K562 (cell line): ENCODE measurements around the gene TMEM248. TPM values are rescaled to one million over a fixed set of nuclear protein-coding genes. Genes with fewer than 3 reads are reported as not detected.

Experiments
- ATAC-seq: fragments of 200-7000 bp; cut with Tn5 transposase; 3 replicates; pipeline ENCODE4 v1.9.1; 2020; ENCODE audit warnings: moderate library complexity
- BruUV-seq: library from RNA; stranded (reverse); fragments of 400-500 nt; replicated peaks from 2 replicates; lab custom pipeline; 2021; lab: Mats Ljungman, UMichigan
- CTCF ChIA-PET: fragments of 300-600 bp; formaldehyde crosslinking; extraction: SDS; loops from one replicate; lab custom pipeline; 2021; ENCODE audit warnings: low intra/inter-chr PET ratio; lab: Yijun Ruan, JAX
- POLR2A ChIA-PET: fragments of 300-600, 350-650 bp; sonication (Branson Sonifier 250); formaldehyde crosslinking; extraction: SDS; loops from one replicate; lab custom pipeline; 2021; ENCODE audit warnings: antibody characterized with exemption, inconsistent platforms; lab: Yijun Ruan, JAX
- DNase-seq, 4 experiments: peaks; one replicate each; pipeline versions ENCODE4 v3.0.0 to v3.0.0-alpha.2; 2011 to 2018; ENCODE audit warnings: low spot score in 3 of 4, mixed read lengths in 3 of 4; ENCODE audit errors: extremely low read depth in 1 of 4
- FAIRE-seq: peaks from 2 replicates; lab custom pipeline; 2011; peaks lifted over from hg19 to GRCh38; lab: Jason Lieb, UNC
- H2AFZ ChIP-seq: 2 replicates; pipeline ENCODE4 v1.6.0; 2011; ENCODE audit warnings: low read depth, low read length, control low read depth, inconsistent platforms
- H3K27ac ChIP-seq: fragments of 200-600 bp; 3 replicates; pipeline ENCODE4 v1.8.0; 2011; ENCODE audit warnings: low read depth, mild to moderate bottlenecking, control low read depth, inconsistent platforms, low read length, moderate library complexity, mixed read lengths; ENCODE audit errors: extremely low read depth
- H3K27me3 ChIP-seq, 2 experiments: fragments of 300-600 bp in 1 of 2; 2 replicates in 1 of 2; 3 replicates in 1 of 2; pipeline versions ENCODE4 v1.6.0 to v1.8.0; 2011; ENCODE audit warnings: inconsistent platforms in 2 of 2, low read length in 2 of 2, mild to moderate bottlenecking in 1 of 2, mixed read lengths in 1 of 2, moderate library complexity in 1 of 2; ENCODE audit not compliant: control insufficient read depth in 2 of 2, insufficient read depth in 2 of 2
- H3K36me3 ChIP-seq: fragments of 300-600 bp; 3 replicates; pipeline ENCODE4 v1.8.0; 2011; ENCODE audit warnings: mild to moderate bottlenecking, low read length, inconsistent platforms; ENCODE audit not compliant: control insufficient read depth, insufficient read depth
- H3K4me1 ChIP-seq, 2 experiments: fragments of 200-600 bp in 1 of 2; replicated peaks in 1 of 2; 2 replicates in 1 of 2; 3 replicates in 1 of 2; pipeline versions ENCODE4 v1.5.1 to v1.8.0; 2011; ENCODE audit warnings: inconsistent platforms in 2 of 2, low read length in 2 of 2, mild to moderate bottlenecking in 1 of 2, mixed read lengths in 1 of 2, moderate library complexity in 1 of 2; ENCODE audit not compliant: control insufficient read depth in 2 of 2, insufficient read depth in 2 of 2
- H3K4me2 ChIP-seq: 2 replicates; pipeline ENCODE4 v1.6.1; 2011; ENCODE audit warnings: low read length, control low read depth, inconsistent platforms, mixed read lengths; ENCODE audit not compliant: insufficient read depth
- H3K4me3 ChIP-seq: fragments of 200-600 bp; sonication (generic), shearing (Covaris generic); 2 replicates; pipeline ENCODE4 v1.5.1; 2016; ENCODE audit warnings: control low read depth, inconsistent platforms
- H3K79me2 ChIP-seq: fragments of 200-600 bp; 3 replicates; pipeline ENCODE4 v1.8.0; 2011; ENCODE audit warnings: low read length, inconsistent platforms; ENCODE audit not compliant: control insufficient read depth, insufficient read depth
- H3K9ac ChIP-seq, 2 experiments: 2 replicates each; pipeline versions ENCODE4 v1.6.0 to v1.6.1; 2011; ENCODE audit warnings: low read depth in 2 of 2, low read length in 2 of 2, control low read depth in 1 of 2, inconsistent platforms in 1 of 2, mild to moderate bottlenecking in 1 of 2, mixed read lengths in 1 of 2; ENCODE audit not compliant: insufficient read depth in 1 of 2
- H3K9me1 ChIP-seq: one replicate; pipeline ENCODE4 v1.6.0; 2011; ENCODE audit warnings: inconsistent platforms, mild to moderate bottlenecking, low read length, moderate library complexity; ENCODE audit not compliant: control insufficient read depth, insufficient read depth
- H3K9me3 ChIP-seq: replicated peaks from 2 replicates; pipeline ENCODE4 v1.5.1; 2011; ENCODE audit warnings: low read depth, low read length, inconsistent platforms; ENCODE audit not compliant: control insufficient read depth, insufficient read depth
- H4K20me1 ChIP-seq: replicated peaks from 2 replicates; pipeline ENCODE4 v1.6.1; 2011; ENCODE audit warnings: low read length, inconsistent platforms, mixed read lengths; ENCODE audit not compliant: control insufficient read depth, insufficient read depth
- ATF3 ChIP-seq, 2 experiments: fragments of 450-650 bp in 1 of 2; sonication (generic) in 1 of 2; formaldehyde crosslinking in 1 of 2; IDR thresholded peaks in 1 of 2; conservative IDR thresholded peaks in 1 of 2; 2 replicates each; pipeline versions ENCODE4 v1.6.1 to v1.8.1; 2016 to 2023; ENCODE audit warnings: mild to moderate bottlenecking in 2 of 2, moderate library complexity in 2 of 2, inconsistent platforms in 1 of 2, missing genetic modification reagents in 1 of 2
- CEBPB ChIP-seq: fragments of 450-650 bp; IDR thresholded peaks from 2 replicates; pipeline ENCODE4 v1.6.1; 2016; ENCODE audit warnings: missing genetic modification characterization, missing compliant biosample characterization
- KDM1A ChIP-seq, 2 experiments: fragments of 450-650 bp; IDR thresholded peaks; 2 replicates each; pipeline ENCODE4 v1.6.1; 2016; ENCODE audit warnings: mild to moderate bottlenecking in 2 of 2
- ZNF518B ChIP-seq: fragments of 250-450 bp; sonication (Bioruptor Pico); IDR thresholded peaks from 2 replicates; pipeline ENCODE4 v1.5.0; 2021; ENCODE audit warnings: mild to moderate bottlenecking, moderate library complexity
- WGBS: fragments of 100-300 bp; shearing (Covaris generic); methylation state at CpG from one replicate; pipeline ENCODE4 v1.1.6; 2016; ENCODE audit warnings: low coverage, mixed read lengths; ENCODE audit not compliant: insufficient coverage; ENCODE audit errors: missing lambda C conversion rate; 5-methylcytosine and 5-hydroxymethylcytosine counted together
- in situ Hi-C: fragments of 300-500 bp; cut with MboI; formaldehyde crosslinking; loops from 4 replicates; pipeline ENCODE4 v1.15.0; 2018; ENCODE audit warnings: inconsistent platforms, mixed read lengths
- intact Hi-C: fragments of 100-400 bp; cut with micrococcal nuclease; formaldehyde crosslinking; loops from 2 replicates; pipeline ENCODE4 v1.14.2; 2022
- polyA plus RNA-seq, 8 experiments: library from polyadenylated mRNA; depleted of rRNA in 4 of 8; stranded (reverse) in 5 of 8; unstranded in 3 of 8; fragments of >200 nt; fragmentation: Nextera tagmentation in 2 of 8; fragmentation: Illumina TruSeq in 1 of 8; extraction: Ambion mirVana in 2 of 8; extraction: Trizol in 1 of 8; gene quantifications; 2 replicates each; pipeline versions ENCODE4 v1.2.1 to v1.2.3, GENCODE V29; 2011 to 2014; ENCODE audit warnings: inconsistent platforms in 1 of 8, missing spikeins in 1 of 8
- total RNA-seq, 7 experiments: library from RNA; depleted of rRNA in 6 of 7; stranded (reverse); fragments of >200 nt in 6 of 7; fragmentation: Illumina TruSeq in 2 of 7; extraction: Trizol in 2 of 7; gene quantifications; 2 replicates each; pipeline versions ENCODE4 v1.2.1 to v1.2.3, GENCODE V29; 2011 to 2021; ENCODE audit warnings: low replicate concordance in 1 of 7
- TF ChIP-seq, protein P1 (sequence below): fragments of 200-600 bp; sonication (generic); IDR thresholded peaks from one replicate; pipeline ENCODE4 v1.6.1; 2012; ENCODE audit warnings: mild to moderate bottlenecking, low read depth, low read length, inconsistent platforms

TMEM248 gene
- total and polyA plus RNA-seq, 9 of the 15 experiments (the other 6 are each of a cell fraction or from before 2014, with no cell fraction given): 6.3 to 132 (median 64.4) TPM

GRCh38 chr7:66880053-66880452 is 41.0 kb upstream of the TMEM248 start:
- H3K36me3 ChIP-seq: peaks cover 41% of the 10 kb centered on the region; the same call in 2 of the 3 replicates
- no peak overlapping the region for H3K9ac ChIP-seq
- no peak overlapping the region for H3K4me3 ChIP-seq
- CTCF ChIA-PET: no interaction called here
- peaks cover 0 to 3% of the 10 kb centered on the region in 2 experiments; a peak in 1 of 5 replicates for H3K4me1 ChIP-seq
- H3K4me2 ChIP-seq: no peak overlapping the region
- no peaks in the 10 kb centered on the region for H3K9me3 ChIP-seq
- peak; percentile 53; the same call in 2 of the 3 replicates for ATAC-seq
- no peak overlapping the region for H2AFZ ChIP-seq
- 39% methylated on average over 5 of the region's 5 CpGs for WGBS
- no peak for DNase-seq
- intact Hi-C loops (no loop called here), in situ Hi-C loops (no loop called here)
- H3K27ac ChIP-seq: no peak overlapping the region
- POLR2A ChIA-PET: no interaction called here
- FAIRE-seq: no peak
- H3K9me1 ChIP-seq: no peaks in the 10 kb centered on the region
- H3K27me3 ChIP-seq: no peaks in the 10 kb centered on the region
- no peaks in the 10 kb centered on the region for H4K20me1 ChIP-seq
- BruUV-seq: no TSS peak
- no peaks in the 10 kb centered on the region for H3K79me2 ChIP-seq
- peak; percentile 31; the same call in 1 of the 2 replicates for TF ChIP-seq CEBPB (tag)
- peak; percentile 36 for TF ChIP-seq ATF3 (IDR thresholded peaks at IDR 0.05)
- TF ChIP-seq ATF3 (CRISPR knock-in tag; conservative IDR thresholded peaks at IDR 0.05): no peak
- TF ChIP-seq, protein P1, sequence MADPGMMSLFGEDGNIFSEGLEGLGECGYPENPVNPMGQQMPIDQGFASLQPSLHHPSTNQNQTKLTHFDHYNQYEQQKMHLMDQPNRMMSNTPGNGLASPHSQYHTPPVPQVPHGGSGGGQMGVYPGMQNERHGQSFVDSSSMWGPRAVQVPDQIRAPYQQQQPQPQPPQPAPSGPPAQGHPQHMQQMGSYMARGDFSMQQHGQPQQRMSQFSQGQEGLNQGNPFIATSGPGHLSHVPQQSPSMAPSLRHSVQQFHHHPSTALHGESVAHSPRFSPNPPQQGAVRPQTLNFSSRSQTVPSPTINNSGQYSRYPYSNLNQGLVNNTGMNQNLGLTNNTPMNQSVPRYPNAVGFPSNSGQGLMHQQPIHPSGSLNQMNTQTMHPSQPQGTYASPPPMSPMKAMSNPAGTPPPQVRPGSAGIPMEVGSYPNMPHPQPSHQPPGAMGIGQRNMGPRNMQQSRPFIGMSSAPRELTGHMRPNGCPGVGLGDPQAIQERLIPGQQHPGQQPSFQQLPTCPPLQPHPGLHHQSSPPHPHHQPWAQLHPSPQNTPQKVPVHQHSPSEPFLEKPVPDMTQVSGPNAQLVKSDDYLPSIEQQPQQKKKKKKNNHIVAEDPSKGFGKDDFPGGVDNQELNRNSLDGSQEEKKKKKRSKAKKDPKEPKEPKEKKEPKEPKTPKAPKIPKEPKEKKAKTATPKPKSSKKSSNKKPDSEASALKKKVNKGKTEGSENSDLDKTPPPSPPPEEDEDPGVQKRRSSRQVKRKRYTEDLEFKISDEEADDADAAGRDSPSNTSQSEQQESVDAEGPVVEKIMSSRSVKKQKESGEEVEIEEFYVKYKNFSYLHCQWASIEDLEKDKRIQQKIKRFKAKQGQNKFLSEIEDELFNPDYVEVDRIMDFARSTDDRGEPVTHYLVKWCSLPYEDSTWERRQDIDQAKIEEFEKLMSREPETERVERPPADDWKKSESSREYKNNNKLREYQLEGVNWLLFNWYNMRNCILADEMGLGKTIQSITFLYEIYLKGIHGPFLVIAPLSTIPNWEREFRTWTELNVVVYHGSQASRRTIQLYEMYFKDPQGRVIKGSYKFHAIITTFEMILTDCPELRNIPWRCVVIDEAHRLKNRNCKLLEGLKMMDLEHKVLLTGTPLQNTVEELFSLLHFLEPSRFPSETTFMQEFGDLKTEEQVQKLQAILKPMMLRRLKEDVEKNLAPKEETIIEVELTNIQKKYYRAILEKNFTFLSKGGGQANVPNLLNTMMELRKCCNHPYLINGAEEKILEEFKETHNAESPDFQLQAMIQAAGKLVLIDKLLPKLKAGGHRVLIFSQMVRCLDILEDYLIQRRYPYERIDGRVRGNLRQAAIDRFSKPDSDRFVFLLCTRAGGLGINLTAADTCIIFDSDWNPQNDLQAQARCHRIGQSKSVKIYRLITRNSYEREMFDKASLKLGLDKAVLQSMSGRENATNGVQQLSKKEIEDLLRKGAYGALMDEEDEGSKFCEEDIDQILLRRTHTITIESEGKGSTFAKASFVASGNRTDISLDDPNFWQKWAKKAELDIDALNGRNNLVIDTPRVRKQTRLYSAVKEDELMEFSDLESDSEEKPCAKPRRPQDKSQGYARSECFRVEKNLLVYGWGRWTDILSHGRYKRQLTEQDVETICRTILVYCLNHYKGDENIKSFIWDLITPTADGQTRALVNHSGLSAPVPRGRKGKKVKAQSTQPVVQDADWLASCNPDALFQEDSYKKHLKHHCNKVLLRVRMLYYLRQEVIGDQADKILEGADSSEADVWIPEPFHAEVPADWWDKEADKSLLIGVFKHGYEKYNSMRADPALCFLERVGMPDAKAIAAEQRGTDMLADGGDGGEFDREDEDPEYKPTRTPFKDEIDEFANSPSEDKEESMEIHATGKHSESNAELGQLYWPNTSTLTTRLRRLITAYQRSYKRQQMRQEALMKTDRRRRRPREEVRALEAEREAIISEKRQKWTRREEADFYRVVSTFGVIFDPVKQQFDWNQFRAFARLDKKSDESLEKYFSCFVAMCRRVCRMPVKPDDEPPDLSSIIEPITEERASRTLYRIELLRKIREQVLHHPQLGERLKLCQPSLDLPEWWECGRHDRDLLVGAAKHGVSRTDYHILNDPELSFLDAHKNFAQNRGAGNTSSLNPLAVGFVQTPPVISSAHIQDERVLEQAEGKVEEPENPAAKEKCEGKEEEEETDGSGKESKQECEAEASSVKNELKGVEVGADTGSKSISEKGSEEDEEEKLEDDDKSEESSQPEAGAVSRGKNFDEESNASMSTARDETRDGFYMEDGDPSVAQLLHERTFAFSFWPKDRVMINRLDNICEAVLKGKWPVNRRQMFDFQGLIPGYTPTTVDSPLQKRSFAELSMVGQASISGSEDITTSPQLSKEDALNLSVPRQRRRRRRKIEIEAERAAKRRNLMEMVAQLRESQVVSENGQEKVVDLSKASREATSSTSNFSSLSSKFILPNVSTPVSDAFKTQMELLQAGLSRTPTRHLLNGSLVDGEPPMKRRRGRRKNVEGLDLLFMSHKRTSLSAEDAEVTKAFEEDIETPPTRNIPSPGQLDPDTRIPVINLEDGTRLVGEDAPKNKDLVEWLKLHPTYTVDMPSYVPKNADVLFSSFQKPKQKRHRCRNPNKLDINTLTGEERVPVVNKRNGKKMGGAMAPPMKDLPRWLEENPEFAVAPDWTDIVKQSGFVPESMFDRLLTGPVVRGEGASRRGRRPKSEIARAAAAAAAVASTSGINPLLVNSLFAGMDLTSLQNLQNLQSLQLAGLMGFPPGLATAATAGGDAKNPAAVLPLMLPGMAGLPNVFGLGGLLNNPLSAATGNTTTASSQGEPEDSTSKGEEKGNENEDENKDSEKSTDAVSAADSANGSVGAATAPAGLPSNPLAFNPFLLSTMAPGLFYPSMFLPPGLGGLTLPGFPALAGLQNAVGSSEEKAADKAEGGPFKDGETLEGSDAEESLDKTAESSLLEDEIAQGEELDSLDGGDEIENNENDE: no peak
- no peak for TF ChIP-seq ZNF518B (CRISPR knock-in tag)
- 0 out of 4 replicates have a peak, but pooled peaks of 1 of the 2 experiments have one; percentile 13 for TF ChIP-seq KDM1A (IDR thresholded peaks at IDR 0.05)
